K562 (cell line): Measurements from ENCODE around the gene CACNA1C. TPM values are rescaled to one million over a fixed set of nuclear protein-coding genes. Genes with fewer than 3 reads are reported as not detected.

Experiments
- ATAC-seq: fragments of 200-7000 bp; cut with Tn5 transposase; 3 replicates; pipeline ENCODE4 v1.9.1; 2020; ENCODE audit warnings: moderate library complexity
- BruUV-seq: library from RNA; stranded (reverse); fragments of 400-500 nt; replicated peaks from 2 replicates; lab custom pipeline; 2021; lab: Mats Ljungman, UMichigan
- CTCF ChIA-PET: fragments of 300-600 bp; formaldehyde crosslinking; extraction: SDS; loops from one replicate; lab custom pipeline; 2021; ENCODE audit warnings: low intra/inter-chr PET ratio; lab: Yijun Ruan, JAX
- POLR2A ChIA-PET: fragments of 300-600, 350-650 bp; sonication (Branson Sonifier 250); formaldehyde crosslinking; extraction: SDS; loops from one replicate; lab custom pipeline; 2021; ENCODE audit warnings: antibody characterized with exemption, inconsistent platforms; lab: Yijun Ruan, JAX
- DNase-seq, 4 experiments: peaks; one replicate each; pipeline versions ENCODE4 v3.0.0 to v3.0.0-alpha.2; 2011 to 2018; ENCODE audit warnings: low spot score in 3 of 4, mixed read lengths in 3 of 4; ENCODE audit errors: extremely low read depth in 1 of 4
- FAIRE-seq: peaks from 2 replicates; lab custom pipeline; 2011; peaks lifted over from hg19 to GRCh38; lab: Jason Lieb, UNC
- H2AFZ ChIP-seq: 2 replicates; pipeline ENCODE4 v1.6.0; 2011; ENCODE audit warnings: low read depth, low read length, control low read depth, inconsistent platforms
- H3K27ac ChIP-seq: fragments of 200-600 bp; 3 replicates; pipeline ENCODE4 v1.8.0; 2011; ENCODE audit warnings: low read depth, mild to moderate bottlenecking, control low read depth, inconsistent platforms, low read length, moderate library complexity, mixed read lengths; ENCODE audit errors: extremely low read depth
- H3K27me3 ChIP-seq, 2 experiments: fragments of 300-600 bp in 1 of 2; 2 replicates in 1 of 2; 3 replicates in 1 of 2; pipeline versions ENCODE4 v1.6.0 to v1.8.0; 2011; ENCODE audit warnings: inconsistent platforms in 2 of 2, low read length in 2 of 2, mild to moderate bottlenecking in 1 of 2, mixed read lengths in 1 of 2, moderate library complexity in 1 of 2; ENCODE audit not compliant: control insufficient read depth in 2 of 2, insufficient read depth in 2 of 2
- H3K36me3 ChIP-seq: fragments of 300-600 bp; 3 replicates; pipeline ENCODE4 v1.8.0; 2011; ENCODE audit warnings: mild to moderate bottlenecking, low read length, inconsistent platforms; ENCODE audit not compliant: control insufficient read depth, insufficient read depth
- H3K4me1 ChIP-seq, 2 experiments: fragments of 200-600 bp in 1 of 2; replicated peaks in 1 of 2; 2 replicates in 1 of 2; 3 replicates in 1 of 2; pipeline versions ENCODE4 v1.5.1 to v1.8.0; 2011; ENCODE audit warnings: inconsistent platforms in 2 of 2, low read length in 2 of 2, mild to moderate bottlenecking in 1 of 2, mixed read lengths in 1 of 2, moderate library complexity in 1 of 2; ENCODE audit not compliant: control insufficient read depth in 2 of 2, insufficient read depth in 2 of 2
- H3K4me2 ChIP-seq: 2 replicates; pipeline ENCODE4 v1.6.1; 2011; ENCODE audit warnings: low read length, control low read depth, inconsistent platforms, mixed read lengths; ENCODE audit not compliant: insufficient read depth
- H3K4me3 ChIP-seq: fragments of 200-600 bp; sonication (generic), shearing (Covaris generic); 2 replicates; pipeline ENCODE4 v1.5.1; 2016; ENCODE audit warnings: control low read depth, inconsistent platforms
- H3K79me2 ChIP-seq: fragments of 200-600 bp; 3 replicates; pipeline ENCODE4 v1.8.0; 2011; ENCODE audit warnings: low read length, inconsistent platforms; ENCODE audit not compliant: control insufficient read depth, insufficient read depth
- H3K9ac ChIP-seq, 2 experiments: 2 replicates each; pipeline versions ENCODE4 v1.6.0 to v1.6.1; 2011; ENCODE audit warnings: low read depth in 2 of 2, low read length in 2 of 2, control low read depth in 1 of 2, inconsistent platforms in 1 of 2, mild to moderate bottlenecking in 1 of 2, mixed read lengths in 1 of 2; ENCODE audit not compliant: insufficient read depth in 1 of 2
- H3K9me1 ChIP-seq: one replicate; pipeline ENCODE4 v1.6.0; 2011; ENCODE audit warnings: inconsistent platforms, mild to moderate bottlenecking, low read length, moderate library complexity; ENCODE audit not compliant: control insufficient read depth, insufficient read depth
- H3K9me3 ChIP-seq: replicated peaks from 2 replicates; pipeline ENCODE4 v1.5.1; 2011; ENCODE audit warnings: low read depth, low read length, inconsistent platforms; ENCODE audit not compliant: control insufficient read depth, insufficient read depth
- H4K20me1 ChIP-seq: replicated peaks from 2 replicates; pipeline ENCODE4 v1.6.1; 2011; ENCODE audit warnings: low read length, inconsistent platforms, mixed read lengths; ENCODE audit not compliant: control insufficient read depth, insufficient read depth
- CEBPZ ChIP-seq: fragments of 150-350 bp; IDR thresholded peaks from 2 replicates; pipeline ENCODE4 v1.6.1; 2014; ENCODE audit warnings: low read depth, mild to moderate bottlenecking, low read length, borderline replicate concordance
- CREM ChIP-seq: IDR thresholded peaks from 2 replicates; pipeline ENCODE4 v1.6.1; 2014; ENCODE audit warnings: antibody characterized with exemption, low read depth
- CTCF ChIP-seq, 3 experiments: IDR thresholded peaks in 2 of 3; conservative IDR thresholded peaks in 1 of 3; 2 replicates each; pipeline ENCODE4 v1.5.1; 2011 to 2012; ENCODE audit warnings: low read length in 3 of 3, mild to moderate bottlenecking in 3 of 3, control low read depth in 2 of 3, improper control_type of control experiment in 1 of 3, inconsistent platforms in 1 of 3, low read depth in 1 of 3, mixed read lengths in 1 of 3, moderate library complexity in 1 of 3; ENCODE audit not compliant: insufficient read depth in 2 of 3
- FIP1L1 ChIP-seq: fragments of 200-400 bp; formaldehyde crosslinking; IDR thresholded peaks from 2 replicates; pipeline ENCODE4 v1.6.1; 2018; ENCODE audit warnings: mild to moderate bottlenecking, low read depth, low read length; ENCODE audit not compliant: poor library complexity, severe bottlenecking
- FOXA1 ChIP-seq: fragments of 450-650 bp; IDR thresholded peaks from 2 replicates; pipeline ENCODE4 v1.6.1; 2016; ENCODE audit warnings: mild to moderate bottlenecking, borderline replicate concordance
- KLF13 ChIP-seq: fragments of 450-650 bp; IDR thresholded peaks from 2 replicates; pipeline ENCODE4 v1.6.1; 2016; ENCODE audit warnings: missing genetic modification characterization, low read depth, mild to moderate bottlenecking, missing compliant biosample characterization, moderate library complexity, borderline replicate concordance
- NUFIP1 ChIP-seq: fragments of 450-650 bp; IDR thresholded peaks from 2 replicates; pipeline ENCODE4 v1.6.1; 2018; ENCODE audit not compliant: partially characterized antibody
- PHB ChIP-seq: fragments of 250-450 bp; sonication (Bioruptor Pico); IDR thresholded peaks from 2 replicates; pipeline ENCODE4 v1.5.0; 2021
- RBM17 ChIP-seq: fragments of 200-400 bp; formaldehyde crosslinking; IDR thresholded peaks from 2 replicates; pipeline ENCODE4 v1.6.1; 2017; ENCODE audit warnings: low read depth, mild to moderate bottlenecking, low read length, borderline replicate concordance
- RNF2 ChIP-seq: sonication (generic); IDR thresholded peaks from 2 replicates; pipeline ENCODE4 v1.6.1; 2016
- SIN3A ChIP-seq, 2 experiments: fragments of 150-350 bp in 1 of 2; IDR thresholded peaks; 2 replicates each; pipeline ENCODE4 v1.6.1; 2011 to 2016; ENCODE audit warnings: borderline replicate concordance in 2 of 2, low read depth in 2 of 2, low read length in 2 of 2, mild to moderate bottlenecking in 2 of 2, moderate library complexity in 2 of 2; ENCODE audit not compliant: control insufficient read depth in 1 of 2
- SMAD3 ChIP-seq: fragments of 450-650 bp; formaldehyde crosslinking; conservative IDR thresholded peaks from 2 replicates; pipeline ENCODE4 v1.4.0; 2020; ENCODE audit warnings: mild to moderate bottlenecking
- SMAD4 ChIP-seq: fragments of 250-450 bp; sonication (Bioruptor Pico); conservative IDR thresholded peaks from 2 replicates; pipeline ENCODE4 v1.8.0; 2021; ENCODE audit warnings: inconsistent platforms, mild to moderate bottlenecking, moderate library complexity
- SP2 ChIP-seq: IDR thresholded peaks from 2 replicates; pipeline ENCODE4 v1.6.1; 2011; ENCODE audit warnings: mild to moderate bottlenecking, low read depth, low read length, moderate library complexity; ENCODE audit not compliant: poor library complexity, severe bottlenecking; ENCODE audit errors: extremely low read depth
- SUPT5H ChIP-seq: fragments of 450-650 bp; IDR thresholded peaks from 2 replicates; pipeline ENCODE4 v1.6.1; 2016
- TRIM28 ChIP-seq: fragments of 450-650 bp; IDR thresholded peaks from 2 replicates; pipeline ENCODE4 v1.6.1; 2017
- ZNF197 ChIP-seq: fragments of 200-800 bp; sonication (Bioruptor generic); IDR thresholded peaks from 2 replicates; pipeline ENCODE4 v1.6.1; 2016; ENCODE audit warnings: low read depth, missing genetic modification characterization, missing compliant biosample characterization
- ZNF253 ChIP-seq: fragments of 250-450 bp; sonication (Bioruptor Pico); conservative IDR thresholded peaks from 2 replicates; pipeline ENCODE4 v1.6.1; 2021; ENCODE audit warnings: mild to moderate bottlenecking
- ZNF699 ChIP-seq: fragments of 250-450 bp; sonication (Bioruptor Pico); IDR thresholded peaks from 2 replicates; pipeline ENCODE4 v1.8.0; 2021; ENCODE audit warnings: mild to moderate bottlenecking, moderate library complexity; ENCODE audit not compliant: insufficient replicate concordance
- ZNF707 ChIP-seq: fragments of 250-450 bp; sonication (Bioruptor Pico); conservative IDR thresholded peaks from 2 replicates; pipeline ENCODE4 v1.8.0; 2022; ENCODE audit warnings: inconsistent platforms, mild to moderate bottlenecking, moderate library complexity
- WGBS: fragments of 100-300 bp; shearing (Covaris generic); methylation state at CpG from one replicate; pipeline ENCODE4 v1.1.6; 2016; ENCODE audit warnings: low coverage, mixed read lengths; ENCODE audit not compliant: insufficient coverage; ENCODE audit errors: missing lambda C conversion rate; 5-methylcytosine and 5-hydroxymethylcytosine counted together
- in situ Hi-C: fragments of 300-500 bp; cut with MboI; formaldehyde crosslinking; loops from 4 replicates; pipeline ENCODE4 v1.15.0; 2018; ENCODE audit warnings: inconsistent platforms, mixed read lengths
- intact Hi-C: fragments of 100-400 bp; cut with micrococcal nuclease; formaldehyde crosslinking; loops from 2 replicates; pipeline ENCODE4 v1.14.2; 2022
- polyA plus RNA-seq, 8 experiments: library from polyadenylated mRNA; depleted of rRNA in 4 of 8; stranded (reverse) in 5 of 8; unstranded in 3 of 8; fragments of >200 nt; fragmentation: Nextera tagmentation in 2 of 8; fragmentation: Illumina TruSeq in 1 of 8; extraction: Ambion mirVana in 2 of 8; extraction: Trizol in 1 of 8; gene quantifications; 2 replicates each; pipeline versions ENCODE4 v1.2.1 to v1.2.3, GENCODE V29; 2011 to 2014; ENCODE audit warnings: inconsistent platforms in 1 of 8, missing spikeins in 1 of 8
- total RNA-seq, 7 experiments: library from RNA; depleted of rRNA in 6 of 7; stranded (reverse); fragments of >200 nt in 6 of 7; fragmentation: Illumina TruSeq in 2 of 7; extraction: Trizol in 2 of 7; gene quantifications; 2 replicates each; pipeline versions ENCODE4 v1.2.1 to v1.2.3, GENCODE V29; 2011 to 2021; ENCODE audit warnings: low replicate concordance in 1 of 7

Gene CACNA1C
- total and polyA plus RNA-seq, 9 of the 15 experiments (the other 6 are each of a cell fraction or from before 2014, with no cell fraction given) = not detected

GRCh38 chr12:2119266-2119665, 66.5 kb downstream of the CACNA1C start:
- no peaks in the 10 kb centered on the region for H3K9me1 ChIP-seq
- H3K9ac ChIP-seq = no peak overlapping the region
- H3K79me2 ChIP-seq = no peaks in the 10 kb centered on the region
- no peak overlapping the region for H3K27ac ChIP-seq
- TF ChIP-seq CEBPZ = no peak
- TF ChIP-seq SUPT5H = no peak
- no peak for TF ChIP-seq ZNF253 (CRISPR knock-in tag)
- TF ChIP-seq TRIM28 = no peak
- TF ChIP-seq PHB (CRISPR knock-in tag) = no peak
- TF ChIP-seq FOXA1 = no peak
- no peak for TF ChIP-seq ZNF707 (CRISPR knock-in tag)
- TF ChIP-seq CTCF (IDR thresholded peaks at IDR 0.05 in 2 of 3, conservative IDR thresholded peaks at IDR 0.05 in 1 of 3; ENCODE audit: insufficient read depth in 2 of 3, low read depth in 1 of 3, low read length in 3 of 3) = no peak
- no peak for TF ChIP-seq FIP1L1
- TF ChIP-seq ZNF699 = no peak
- no peak for TF ChIP-seq NUFIP1
- no peak for TF ChIP-seq SP2
- TF ChIP-seq SIN3A (IDR thresholded peaks at IDR 0.05; ENCODE audit: borderline replicate concordance in 2 of 2, control insufficient read depth in 1 of 2, low read depth in 2 of 2, low read length in 2 of 2) = no peak
- TF ChIP-seq RBM17 = no peak
- TF ChIP-seq SMAD4 (CRISPR knock-in tag) = no peak
- TF ChIP-seq KLF13 (tag) = no peak
- no peak for TF ChIP-seq SMAD3 (CRISPR knock-in tag)
- no peak for TF ChIP-seq ZNF197
- no peak for TF ChIP-seq CREM
- TF ChIP-seq RNF2 = no peak
- ATAC-seq (no peak), DNase-seq (no peak), FAIRE-seq (no peak)
- H3K4me2 ChIP-seq = no peak overlapping the region
- no TSS peak for BruUV-seq
- H2AFZ ChIP-seq = no peak overlapping the region
- in situ Hi-C loops = no loop called here
- intact Hi-C loops = no loop called here
- H3K4me1 ChIP-seq = no peaks in the 10 kb centered on the region
- H4K20me1 ChIP-seq = no peaks in the 10 kb centered on the region
- no peaks in the 10 kb centered on the region for H3K36me3 ChIP-seq
- H3K27me3 ChIP-seq = peaks cover 9 to 49% of the 10 kb centered on the region in 2 experiments; a peak in 4 of 5 replicates
- ChIA-PET CTCF (no interaction called here), POLR2A (no interaction called here)
- 0% methylated on average over 7 of the region's 7 CpGs for WGBS
- H3K9me3 ChIP-seq = no peaks in the 10 kb centered on the region
- no peak overlapping the region for H3K4me3 ChIP-seq
